Endodermal cell (in vitro differentiated cells): ENCODE results near the gene CFAP221. TPM values are rescaled to one million over a fixed set of nuclear protein-coding genes. Genes with fewer than 3 reads are reported as not detected.

Source experiments
- DNase-seq: peaks from one replicate; pipeline ENCODE4 v3.0.0-alpha.2; 2017
- H3K27ac ChIP-seq: 2 replicates; pipeline ENCODE4 v1.5.1; 2013; ENCODE audit warnings: mild to moderate bottlenecking, low read depth, low read length, moderate library complexity
- H3K27me3 ChIP-seq: 2 replicates; pipeline ENCODE4 v1.6.1; 2013; ENCODE audit warnings: mild to moderate bottlenecking, low read length, moderate library complexity; ENCODE audit not compliant: insufficient read depth, control insufficient read depth, poor library complexity, severe bottlenecking
- H3K36me3 ChIP-seq: 2 replicates; pipeline ENCODE4 v1.7.0; 2013; ENCODE audit warnings: mild to moderate bottlenecking, low read length, moderate library complexity; ENCODE audit not compliant: control insufficient read depth, insufficient read depth
- H3K4me1 ChIP-seq: one replicate; pipeline ENCODE4 v1.7.0; 2013; ENCODE audit warnings: low read length; ENCODE audit not compliant: control insufficient read depth, insufficient read depth
- H3K4me3 ChIP-seq: 2 replicates; pipeline ENCODE4 v1.5.1; 2013; ENCODE audit warnings: mild to moderate bottlenecking, low read length, moderate library complexity
- H3K9ac ChIP-seq: 2 replicates; pipeline ENCODE4 v1.6.1; 2013; ENCODE audit warnings: mild to moderate bottlenecking, low read length, moderate library complexity; ENCODE audit not compliant: poor library complexity, severe bottlenecking; ENCODE audit errors: extremely low read depth
- H3K9me3 ChIP-seq: 2 replicates; pipeline ENCODE4 v1.6.1; 2013; ENCODE audit warnings: mild to moderate bottlenecking, low read length, moderate library complexity; ENCODE audit not compliant: control insufficient read depth
- H3K27ac Mint-ChIP-seq: 2 replicates; pipeline ENCODE4 v1.8.0; 2020; ENCODE audit warnings: mixed read lengths
- H3K27me3 Mint-ChIP-seq: 2 replicates; pipeline ENCODE4 v1.8.0; 2021; ENCODE audit warnings: mild to moderate bottlenecking, mixed read lengths; ENCODE audit not compliant: insufficient read depth
- H3K36me3 Mint-ChIP-seq: 2 replicates; pipeline ENCODE4 v1.8.0; 2020; ENCODE audit warnings: low read depth, mixed read lengths
- H3K4me1 Mint-ChIP-seq: 2 replicates; pipeline ENCODE4 v1.8.0; 2020; ENCODE audit warnings: mixed read lengths
- H3K4me3 Mint-ChIP-seq: 2 replicates; pipeline ENCODE4 v1.8.0; 2020; ENCODE audit warnings: mild to moderate bottlenecking, moderate library complexity, mixed read lengths
- H3K9me3 Mint-ChIP-seq: 2 replicates; pipeline ENCODE4 v1.8.0; 2020; ENCODE audit warnings: mild to moderate bottlenecking, mixed read lengths
- CTCF ChIP-seq: fragments of 200-600 bp; sonication (generic); conservative IDR thresholded peaks from 2 replicates; pipeline ENCODE4 v1.5.0; 2021; ENCODE audit warnings: antibody characterized with exemption, mild to moderate bottlenecking
- WGBS, 2 experiments: methylation state at CpG; one replicate each; pipeline versions ENCODE4 v1.1.5 to v1.1.7; 2013; ENCODE audit warnings: missing lambda C conversion rate in 2 of 2, mixed read lengths in 1 of 2; ENCODE audit not compliant: insufficient coverage in 1 of 2, insufficient read length in 1 of 2; 5-methylcytosine and 5-hydroxymethylcytosine counted together
- total RNA-seq, 2 donors: library from RNA; stranded (reverse); fragmentation: NEBNext Ultra II Directional in 1 of 2; extraction: Animal tissue kit (Norgen Biotek cat#: 25700) in 1 of 2; gene quantifications; 2 replicates in 1 of 2; 3 replicates in 1 of 2; pipeline ENCODE4 v1.2.1, GENCODE V29; 2021

CFAP221 gene
- total RNA-seq, 2 donors from 2014 or later: 10.0 to 18.0 TPM

DNA sequence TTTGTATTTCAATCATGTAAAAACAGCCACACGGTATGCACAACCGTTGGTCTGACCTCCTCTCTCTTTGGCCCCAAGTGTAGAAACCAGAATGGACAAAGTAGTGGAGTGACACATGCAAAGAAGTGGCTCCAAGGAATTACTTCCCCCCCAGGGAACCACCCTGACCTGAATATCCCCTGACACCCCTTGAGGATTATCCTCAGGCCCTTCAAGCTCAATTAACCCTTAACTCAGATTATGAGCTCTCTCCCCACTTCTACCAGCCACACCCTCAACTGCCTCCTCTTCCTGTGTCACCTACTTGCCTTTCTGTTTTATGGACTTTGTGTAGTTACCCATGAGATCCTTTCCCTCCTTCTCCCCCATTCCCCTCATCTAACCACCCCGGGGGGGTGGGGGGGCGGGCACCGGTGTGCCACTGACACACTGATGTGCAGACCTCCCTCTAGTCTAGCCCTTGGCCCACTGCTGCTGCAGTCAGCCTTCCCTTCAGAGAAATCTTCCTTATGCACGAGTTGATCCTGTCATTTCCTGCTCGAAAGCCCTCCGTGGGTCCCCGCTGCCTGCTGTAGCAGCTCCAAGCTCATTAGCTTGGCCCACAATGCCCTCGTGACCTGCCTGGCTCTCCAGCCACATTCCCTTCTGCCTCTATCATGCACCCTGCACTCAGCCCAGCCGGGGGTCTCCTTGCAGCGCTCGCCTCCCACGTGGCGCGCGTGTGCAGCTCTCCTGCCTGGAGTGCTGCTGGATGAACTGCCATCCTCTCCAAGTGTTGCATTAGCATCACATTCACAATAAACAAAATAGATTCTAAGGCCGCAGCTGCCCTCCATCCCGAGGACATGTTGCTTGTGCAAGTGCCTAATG lies 94.7 kb downstream of the CFAP221 start:
- Mint-ChIP-seq H3K4me3 (no peak overlapping the region), H3K9me3 (peaks cover 8% of the 10 kb centered on the region), H3K36me3 (no peaks in the 10 kb centered on the region), H3K4me1 (peaks cover 8% of the 10 kb centered on the region), H3K27ac (no peak overlapping the region), H3K27me3 (peaks cover 47% of the 10 kb centered on the region)
- no peak overlapping the region for H3K4me3 ChIP-seq
- no peak overlapping the region for H3K9ac ChIP-seq
- H3K9me3 ChIP-seq: no peaks in the 10 kb centered on the region
- H3K27ac ChIP-seq: no peak overlapping the region
- peak; percentile 79 for DNase-seq
- no peaks in the 10 kb centered on the region for H3K27me3 ChIP-seq
- no peaks in the 10 kb centered on the region for H3K4me1 ChIP-seq
- 51 to 59% methylated on average over 9 to 19 of the region's 19 CpGs for WGBS, 2 experiments
- no peak for TF ChIP-seq CTCF
- no peaks in the 10 kb centered on the region for H3K36me3 ChIP-seq

DNA sequence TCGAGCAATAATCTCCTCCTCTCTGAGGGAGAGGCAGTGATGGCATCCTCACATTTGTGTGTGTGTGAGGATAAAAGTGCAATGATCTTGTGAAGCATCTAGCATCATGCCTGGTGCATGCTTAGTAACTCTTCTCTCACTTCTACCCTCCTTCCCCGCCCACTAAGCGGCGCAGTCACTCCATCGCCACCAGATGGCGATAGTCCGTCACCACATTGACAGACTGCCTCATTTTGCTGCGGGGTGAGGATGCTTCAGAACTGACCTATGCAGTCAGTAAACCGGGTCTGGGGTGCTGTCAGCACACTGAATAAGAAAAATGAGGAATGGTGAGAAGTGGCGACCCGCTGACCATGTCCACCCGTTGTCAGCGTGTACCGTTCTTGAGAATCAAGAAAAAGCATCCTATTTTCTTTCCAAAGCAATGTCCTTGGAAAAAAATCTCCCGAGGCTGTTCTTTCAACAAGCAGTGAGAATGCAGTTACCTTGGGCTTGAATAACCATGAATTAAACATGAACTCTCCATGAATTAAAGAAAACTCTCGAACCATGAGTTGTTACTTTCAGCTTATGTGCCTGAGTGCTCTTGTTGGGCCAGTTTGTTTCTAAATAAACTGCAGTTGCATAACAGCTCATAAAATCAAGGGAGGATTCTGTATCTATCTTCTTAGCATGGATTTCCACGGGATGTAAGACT lies 97.5 kb downstream of the CFAP221 start:
- Histone ChIP-seq H3K36me3 (no peaks in the 10 kb centered on the region), H3K4me1 (no peaks in the 10 kb centered on the region), H3K4me3 (no peak overlapping the region), H3K9ac (no peak overlapping the region), H3K27ac (no peak overlapping the region), H3K9me3 (no peaks in the 10 kb centered on the region), H3K27me3 (no peaks in the 10 kb centered on the region)
- WGBS, 2 experiments: 18 to 22% methylated on average over 11 to 17 of the region's 17 CpGs
- peak; percentile 94 for DNase-seq
- Mint-ChIP-seq H3K27ac (no peak overlapping the region), H3K36me3 (no peaks in the 10 kb centered on the region), H3K27me3 (peaks cover 42% of the 10 kb centered on the region), H3K4me3 (no peak overlapping the region), H3K9me3 (no peaks in the 10 kb centered on the region), H3K4me1 (peaks cover 8% of the 10 kb centered on the region)
- peak; percentile 95 for TF ChIP-seq CTCF

DNA sequence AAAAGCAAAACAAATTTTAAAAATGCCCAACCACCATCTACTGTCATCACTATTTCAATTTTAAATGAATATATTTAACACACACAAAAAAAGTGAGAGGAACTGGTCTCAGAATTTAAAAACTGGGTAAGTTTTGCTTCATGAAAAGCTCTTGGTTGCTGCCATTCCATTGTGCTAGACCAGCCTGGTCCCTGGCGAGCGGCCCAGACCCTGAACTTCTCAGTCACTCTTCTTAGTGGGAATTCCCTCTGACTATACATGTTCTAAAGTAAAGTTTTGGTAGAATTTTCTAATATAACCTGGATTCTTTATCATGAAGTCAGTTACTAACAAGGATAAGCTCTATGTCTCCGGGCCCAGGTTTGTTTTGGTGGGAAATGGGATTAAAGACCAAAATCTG lies 99.9 kb downstream of the CFAP221 start:
- H3K9me3 ChIP-seq: no peaks in the 10 kb centered on the region
- H3K9me3 Mint-ChIP-seq: no peaks in the 10 kb centered on the region
- no peaks in the 10 kb centered on the region for H3K36me3 ChIP-seq
- no peak overlapping the region for H3K9ac ChIP-seq
- no peak for DNase-seq
- peaks cover 5% of the 10 kb centered on the region for H3K4me1 Mint-ChIP-seq
- TF ChIP-seq CTCF: no peak
- no peak overlapping the region for H3K4me3 ChIP-seq
- 96% methylated on average over 3 of the region's 3 CpGs; no CpG with 5 or more reads in 1 of the 2 experiments for WGBS, 2 experiments
- H3K4me3 Mint-ChIP-seq: no peak overlapping the region
- H3K4me1 ChIP-seq: no peaks in the 10 kb centered on the region
- H3K27ac Mint-ChIP-seq: no peak overlapping the region
- no peaks in the 10 kb centered on the region for H3K36me3 Mint-ChIP-seq
- peaks cover 22% of the 10 kb centered on the region for H3K27me3 Mint-ChIP-seq
- H3K27me3 ChIP-seq: no peaks in the 10 kb centered on the region
- no peak overlapping the region for H3K27ac ChIP-seq
